Forelimb muscle (tissue), 1 donor: ENCODE measurements around the gene VPS13A. TPM values are rescaled to one million over a fixed set of nuclear protein-coding genes. Genes with fewer than 3 reads are reported as not detected.
"Not testable (repeated sequence)": the region's sequence is repeated elsewhere in the genome, so short reads cannot be mapped to it uniquely, and the experiment has no call there.

Experiments
- DNase-seq: peaks from one replicate; pipeline ENCODE4 v3.0.0-alpha.2; 2013; ENCODE audit warnings: low read depth
- polyA plus RNA-seq: library from polyadenylated mRNA; unstranded; fragments of 120-200 nt; gene quantifications from one replicate; pipeline ENCODE4 v1.2.1, GENCODE V29; 2013; ENCODE audit not compliant: insufficient read length

VPS13A gene
- polyA plus RNA-seq, 1 donor, result 21.3 TPM

- no peak for DNase-seq
Measured at GRCh38 chr9:77183581-77183980, 6.2 kb downstream of the VPS13A start.

DNA sequence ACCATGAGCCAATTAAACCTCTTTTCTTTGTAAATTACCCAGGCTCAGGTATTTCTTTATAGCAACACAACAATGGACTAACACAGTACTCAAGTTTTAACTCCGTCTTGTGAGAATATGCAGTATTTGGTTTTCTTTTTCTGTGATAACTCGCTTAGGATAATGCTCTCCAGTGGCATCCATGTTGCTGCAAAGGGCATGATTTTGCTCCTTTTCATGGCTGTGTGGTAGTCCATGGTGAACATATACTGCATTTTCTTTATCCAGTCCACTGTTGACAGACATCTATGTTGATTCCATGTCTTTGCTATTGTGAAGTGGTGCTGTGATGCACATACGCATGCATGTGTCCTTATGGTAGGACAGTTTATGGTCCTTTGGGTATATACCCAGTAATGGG, 10.9 kb downstream of the VPS13A start:
- no peak for DNase-seq

DNA sequence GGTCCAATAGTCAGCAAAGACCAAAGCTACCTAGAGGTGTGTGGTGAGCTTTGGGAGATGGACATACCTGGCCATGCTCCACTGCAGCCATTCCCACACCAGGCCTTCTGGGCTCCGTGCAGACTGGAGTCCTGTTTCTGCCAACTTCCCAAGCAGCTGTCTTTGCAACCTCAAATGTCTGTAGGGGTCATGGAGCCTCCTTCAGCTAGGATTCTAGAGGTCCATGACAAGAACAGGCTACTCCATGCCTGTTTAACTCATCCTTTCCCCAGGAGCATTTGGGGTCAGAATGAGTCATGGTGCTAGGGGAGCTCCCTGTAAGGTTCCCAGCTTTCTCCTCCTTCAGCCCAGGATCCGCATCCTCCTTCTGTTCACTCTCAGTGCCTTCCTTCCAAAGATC, 17.1 kb downstream of the VPS13A start:
- DNase-seq, result no peak

- DNase-seq, result no peak
Measured at GRCh38 chr9:77210116-77210515, 32.8 kb downstream of the VPS13A start.

DNA sequence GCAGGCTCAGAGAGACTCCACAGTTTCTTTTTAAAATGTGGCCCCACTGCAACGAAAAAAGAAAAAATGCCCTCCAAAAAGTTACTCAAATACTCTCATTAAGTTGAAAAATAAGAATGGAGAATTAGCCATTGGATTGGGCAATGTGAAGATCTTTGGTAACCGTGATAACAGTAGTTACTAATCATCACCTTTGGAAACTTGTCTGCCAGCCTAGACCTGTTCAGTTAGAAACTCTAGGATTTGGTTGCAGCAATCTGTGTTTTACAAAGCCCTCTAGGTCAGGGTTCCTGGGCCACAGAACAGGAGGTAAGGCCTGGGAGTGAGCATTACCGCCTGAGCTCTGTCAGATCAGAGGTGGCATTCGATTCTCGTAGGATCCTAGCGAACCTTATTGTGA, 34.2 kb downstream of the VPS13A start:
- DNase-seq, result no peak

DNA sequence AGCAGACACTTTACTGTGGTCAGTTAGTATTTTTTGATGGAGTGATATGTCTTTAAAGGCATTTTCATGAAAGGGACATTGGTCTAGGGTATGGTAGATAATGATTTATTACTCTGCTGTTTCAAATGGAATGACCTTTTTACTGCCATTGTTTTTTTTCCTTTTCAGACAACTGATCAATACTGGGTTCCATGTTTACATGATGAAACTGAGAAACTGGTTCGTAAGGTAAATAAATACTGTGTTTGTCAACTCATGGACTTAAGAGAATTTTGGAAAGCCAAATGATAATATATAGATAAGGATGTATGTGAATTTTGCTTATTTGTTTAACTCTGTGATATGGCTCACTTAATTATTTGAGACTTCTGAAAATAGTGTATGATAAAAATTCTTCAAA, 35.5 kb downstream of the VPS13A start:
- DNase-seq, result no peak

- no peak for DNase-seq
Measured at GRCh38 chr9:77215874-77216273, 38.5 kb downstream of the VPS13A start.

DNA sequence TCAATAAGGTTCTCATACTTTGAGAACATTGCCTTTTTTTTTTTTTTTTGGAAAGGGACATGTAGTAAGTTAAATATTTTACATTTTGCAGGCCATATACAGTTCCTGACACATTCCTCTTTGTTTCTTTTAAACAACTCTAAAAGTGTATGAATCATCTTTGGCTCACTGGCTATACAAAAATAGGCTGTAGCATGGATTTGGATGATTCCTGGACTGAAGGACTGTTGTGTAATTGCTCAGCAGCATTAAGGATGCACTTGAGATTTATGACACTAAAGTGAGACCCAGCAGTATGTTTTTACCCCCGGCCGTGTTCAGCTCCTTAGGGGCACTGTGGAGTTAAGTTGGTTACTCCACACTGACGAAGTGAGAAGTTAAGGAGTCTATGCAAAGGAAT, 41.3 kb downstream of the VPS13A start:
- no peak for DNase-seq

DNA sequence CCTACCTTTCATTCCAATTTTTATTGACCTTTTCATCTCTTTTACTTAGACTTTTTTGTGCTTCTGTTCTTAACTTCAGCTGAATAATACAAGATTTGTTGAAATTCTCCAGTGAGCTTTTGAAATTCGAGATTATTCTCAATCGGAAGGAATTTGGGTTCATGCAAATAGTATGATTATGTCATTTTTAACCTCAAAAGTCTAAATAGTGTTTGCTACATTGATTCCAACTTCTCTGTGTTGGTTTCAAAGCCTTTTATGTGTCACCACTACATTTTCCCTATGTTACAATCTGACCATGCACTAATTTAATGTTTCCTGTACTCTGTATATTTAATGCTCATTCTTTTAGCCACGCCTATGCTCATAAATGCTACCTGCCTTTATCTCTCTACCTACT, 44.1 kb downstream of the VPS13A start:
- DNase-seq, result no peak

DNA sequence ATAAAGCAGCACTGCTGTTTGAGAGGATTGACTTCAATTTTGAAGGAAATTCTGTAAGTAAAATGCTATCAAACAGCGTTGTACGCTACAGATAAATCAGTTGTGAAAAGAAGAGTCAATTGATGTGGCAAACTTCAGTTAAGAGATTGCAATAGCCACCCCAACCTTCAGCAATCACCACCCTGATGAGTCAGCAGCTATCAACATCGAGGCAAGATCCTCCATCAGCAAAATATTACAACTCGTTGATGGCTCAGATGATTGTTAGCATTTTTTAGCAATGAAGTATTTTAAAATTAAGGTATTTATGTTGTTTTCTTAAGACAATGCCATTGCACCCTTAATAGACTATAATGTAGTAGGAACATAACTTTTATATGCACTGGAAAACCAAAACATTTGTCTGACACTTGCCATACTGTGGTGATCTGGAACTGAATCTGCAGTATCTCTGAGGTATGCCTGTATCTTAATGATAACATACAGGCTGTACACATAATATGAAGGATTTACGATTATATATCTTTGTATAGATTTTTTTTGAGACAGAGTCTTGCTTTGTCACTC, 47.5 kb downstream of the VPS13A start:
- no peak for DNase-seq

GRCh38 chr9:77236693-77237092, 59.4 kb downstream of the VPS13A start:
- no peak for DNase-seq

DNA sequence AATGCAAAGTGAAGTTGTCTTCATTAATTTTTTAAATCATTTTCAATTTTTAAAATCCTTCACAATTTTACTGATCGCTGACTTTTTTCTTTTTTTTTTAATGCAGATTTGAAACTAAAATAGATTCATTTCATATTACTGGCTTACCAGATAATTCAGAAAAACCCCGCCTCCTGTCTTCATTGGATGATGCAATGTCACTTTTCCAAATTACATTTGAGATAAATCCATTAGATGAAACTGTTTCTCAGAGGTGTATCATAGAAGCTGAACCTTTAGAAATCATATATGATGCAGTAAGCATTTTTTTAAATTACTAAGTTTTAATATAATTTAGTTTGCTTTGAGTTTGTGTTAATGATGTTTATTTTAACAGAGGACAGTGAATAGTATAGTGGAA, 60.6 kb downstream of the VPS13A start:
- no peak for DNase-seq

GRCh38 chr9:77251050-77251449, 73.7 kb downstream of the VPS13A start:
- no peak for DNase-seq

DNA sequence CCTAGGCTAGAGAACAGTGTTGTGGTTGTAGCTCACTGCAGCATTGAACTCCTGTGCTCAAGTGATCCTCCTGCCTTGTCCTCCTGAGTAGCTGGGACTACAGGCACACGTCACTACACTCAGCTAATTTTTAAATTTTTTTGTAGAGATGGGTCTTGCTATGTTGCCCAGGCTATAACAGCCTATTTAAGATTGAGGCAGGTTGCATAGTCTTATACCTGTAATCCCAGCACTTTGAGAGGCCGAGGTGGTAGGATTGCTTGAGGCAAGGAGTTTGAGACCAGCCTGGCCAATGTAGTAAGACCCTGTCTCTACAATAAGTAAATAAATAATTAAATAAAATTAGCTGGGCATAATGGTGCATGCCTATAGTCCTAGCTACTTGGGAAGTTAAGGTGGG, 79.9 kb downstream of the VPS13A start:
- no peak for DNase-seq

- DNase-seq, result no peak
Measured at GRCh38 chr9:77261605-77262004, 84.3 kb downstream of the VPS13A start.

- not testable (repeated sequence) for DNase-seq
Measured at GRCh38 chr9:77267762-77268161, 90.4 kb downstream of the VPS13A start.

GRCh38 chr9:77271023-77271690, 93.8 kb downstream of the VPS13A start:
- DNase-seq, result no peak

GRCh38 chr9:77276799-77277198, 99.5 kb downstream of the VPS13A start:
- DNase-seq, result no peak

DNA sequence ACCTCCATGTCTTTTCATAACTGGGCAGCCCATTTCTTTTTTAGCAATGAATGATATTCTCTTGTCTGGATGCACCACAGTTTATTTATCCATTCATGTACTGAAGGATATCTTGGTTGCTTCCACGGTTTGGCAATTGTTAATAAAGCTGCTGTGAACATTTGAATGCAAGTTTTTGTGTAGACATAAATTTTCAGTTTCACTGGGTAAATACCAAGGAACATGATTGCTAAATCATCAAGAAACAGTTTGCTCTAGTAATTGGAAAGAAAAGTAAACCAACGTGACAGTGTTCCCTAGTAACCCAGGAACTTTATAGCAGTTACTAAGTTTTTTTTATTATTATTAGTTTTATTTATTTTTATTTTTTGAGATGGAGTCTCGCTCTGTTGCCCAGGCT, 100.4 kb downstream of the VPS13A start:
- no peak for DNase-seq

DNA sequence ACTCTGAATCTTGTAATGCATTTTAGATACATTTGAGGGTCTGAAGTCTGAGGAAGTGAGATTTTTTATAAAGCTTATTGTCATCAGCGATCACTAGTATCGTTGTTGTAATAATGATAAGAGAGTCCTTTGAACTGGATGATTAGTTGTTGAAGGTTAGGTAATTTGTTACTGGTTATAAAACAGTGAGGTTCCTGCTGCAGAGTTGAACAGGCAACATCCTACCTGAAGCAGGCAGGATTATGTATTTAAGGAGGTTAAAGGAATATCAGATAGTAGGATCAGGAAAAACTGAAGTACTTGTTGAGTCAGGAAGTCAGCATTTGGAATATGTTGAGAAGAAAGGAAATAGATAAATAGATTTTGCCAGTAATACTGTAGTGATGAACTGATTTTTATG, 106.7 kb downstream of the VPS13A start:
- no peak for DNase-seq

GRCh38 chr9:77284616-77285015, 107.3 kb downstream of the VPS13A start:
- no peak for DNase-seq

GRCh38 chr9:77290373-77290772, 113.0 kb downstream of the VPS13A start:
- no peak for DNase-seq

DNA sequence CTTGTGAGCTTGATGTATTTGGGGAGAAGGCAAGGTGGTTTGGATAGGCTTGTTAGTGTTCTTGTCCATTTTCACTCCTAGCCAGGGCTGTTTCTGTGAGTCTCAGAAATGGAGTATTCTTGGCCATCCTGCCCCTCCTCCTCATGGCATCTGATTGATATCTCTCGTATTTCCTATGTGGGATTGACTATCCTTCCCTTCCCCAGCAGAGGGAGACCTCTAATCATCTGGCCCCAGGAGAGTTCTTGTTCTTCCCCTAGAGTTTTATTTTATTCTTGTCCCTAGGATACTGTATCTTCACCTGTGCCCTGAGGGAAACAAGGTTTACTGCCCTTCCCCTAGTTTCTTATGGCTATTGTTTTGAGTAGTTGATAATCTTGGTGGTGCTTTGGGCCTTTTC, 114.4 kb downstream of the VPS13A start:
- no peak for DNase-seq

DNA sequence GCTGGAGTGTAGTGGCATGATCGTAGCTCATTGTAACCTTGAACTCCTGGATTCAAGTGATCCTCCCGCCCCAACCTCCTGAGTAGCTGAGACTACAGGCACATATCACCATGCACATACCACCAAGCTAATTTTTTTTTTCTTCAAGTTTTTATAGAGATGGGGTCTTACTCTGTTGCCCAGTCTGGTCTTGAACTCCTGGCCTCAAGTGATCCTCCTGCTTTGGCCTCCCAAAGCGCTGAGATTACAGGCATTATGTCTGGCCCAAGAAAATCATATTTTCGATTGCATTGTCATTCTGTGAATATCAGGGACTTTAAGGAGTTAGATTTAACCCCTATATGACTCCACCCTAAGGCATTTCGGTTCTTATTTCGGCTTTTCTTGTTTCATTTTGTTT, 116.6 kb downstream of the VPS13A start:
- no peak for DNase-seq
